Stromal cell of bone marrow (primary cell): ENCODE data around the gene BABAM1.

Experiments used
- DNase-seq: peaks from one replicate; pipeline ENCODE4 v3.0.0-alpha.2; 2012; ENCODE audit warnings: low read depth

Gene BABAM1

DNA sequence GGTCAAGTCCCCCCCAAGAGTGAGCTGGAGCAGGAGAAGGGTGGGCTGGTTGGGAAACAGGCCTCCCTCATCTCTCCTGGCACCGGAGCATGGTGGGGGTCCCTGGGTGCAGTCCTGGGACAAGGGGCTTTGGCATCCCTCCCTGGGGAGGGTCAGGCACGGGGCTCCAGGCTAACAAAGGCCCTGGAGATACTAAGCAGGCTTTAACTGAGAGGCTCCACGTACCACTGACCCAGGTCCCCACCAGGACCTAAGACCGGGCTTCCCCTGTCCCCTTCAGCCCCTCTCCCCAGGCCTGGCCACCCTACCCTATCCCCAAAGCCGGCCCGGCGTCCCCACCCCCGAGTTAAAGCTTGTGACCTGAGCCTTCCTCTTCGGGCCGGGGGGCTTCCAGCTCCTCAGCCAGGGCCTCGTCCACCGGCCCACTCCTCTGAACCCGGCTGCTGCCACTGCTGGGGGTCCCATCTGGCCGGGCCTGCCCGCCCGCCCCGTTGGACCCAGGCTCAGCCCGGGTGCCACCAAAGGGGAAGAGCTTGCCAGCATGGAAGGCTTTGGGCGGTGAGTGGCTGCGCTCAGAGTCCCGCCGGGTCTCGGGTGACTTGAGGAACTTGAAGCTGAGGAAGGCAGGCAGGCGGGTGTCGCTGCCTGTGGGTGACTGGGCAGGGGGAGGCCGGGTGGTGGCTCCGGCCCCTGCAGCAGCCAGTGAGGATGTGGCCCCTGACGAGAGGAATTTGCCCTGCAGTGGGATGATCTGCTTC is 57.3 kb downstream of the BABAM1 start:
- DNase-seq, result no peak

DNA sequence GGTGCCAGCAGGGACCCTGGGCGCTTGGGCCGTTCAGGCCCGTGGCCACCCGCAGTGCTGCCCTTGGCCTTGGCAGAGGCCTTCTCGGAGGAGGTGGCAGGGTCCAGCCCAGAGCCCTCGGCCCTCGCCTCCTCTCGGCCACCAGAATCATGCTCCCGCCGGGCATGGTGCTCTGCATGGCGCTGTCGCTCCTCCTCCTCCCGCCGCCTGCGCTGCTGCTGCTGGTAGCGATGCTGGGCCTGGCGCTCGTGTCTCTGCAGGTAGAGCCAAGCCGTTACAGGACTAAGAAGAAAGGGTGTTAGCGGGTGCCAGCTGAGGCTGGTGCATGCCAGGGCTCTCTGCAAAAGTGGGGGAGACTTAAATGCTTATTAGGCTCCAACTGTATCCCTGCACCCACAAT is 57.9 kb downstream of the BABAM1 start:
- DNase-seq, result no peak

DNA sequence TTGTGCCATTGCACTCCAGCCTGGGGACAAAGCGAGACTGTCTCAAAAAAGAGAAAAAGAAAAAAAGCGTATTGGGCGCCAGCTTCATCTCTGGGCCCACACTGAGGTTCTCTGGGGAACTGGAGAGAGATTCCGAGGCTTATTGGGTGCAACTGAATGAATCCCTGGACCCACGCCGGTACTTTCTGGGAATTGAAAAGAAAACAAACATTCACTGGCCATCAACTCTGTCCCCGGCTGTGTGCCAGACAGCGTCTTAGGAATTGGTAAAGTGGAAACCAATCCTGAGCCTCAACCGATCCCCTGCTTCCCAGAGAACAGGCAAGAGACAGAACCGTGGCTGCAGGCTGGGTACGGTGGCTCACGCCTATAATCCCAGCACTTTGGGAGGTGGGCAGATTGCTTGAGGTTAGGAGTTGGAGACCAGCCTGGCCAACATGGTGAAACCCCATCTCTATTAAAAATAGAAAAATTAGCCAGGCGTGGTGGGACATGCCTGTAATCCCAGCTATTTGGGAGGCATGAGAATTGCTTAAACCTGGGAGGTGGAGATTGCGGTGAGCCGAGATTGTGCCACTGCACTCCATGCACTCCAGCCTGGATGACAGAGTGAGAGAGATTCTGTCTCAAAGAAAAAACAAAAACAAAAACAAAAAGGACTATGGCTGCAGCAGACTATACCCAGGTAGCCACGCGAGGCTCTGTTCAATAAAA is 58.8 kb downstream of the BABAM1 start:
- peak; percentile 43 for DNase-seq

DNA sequence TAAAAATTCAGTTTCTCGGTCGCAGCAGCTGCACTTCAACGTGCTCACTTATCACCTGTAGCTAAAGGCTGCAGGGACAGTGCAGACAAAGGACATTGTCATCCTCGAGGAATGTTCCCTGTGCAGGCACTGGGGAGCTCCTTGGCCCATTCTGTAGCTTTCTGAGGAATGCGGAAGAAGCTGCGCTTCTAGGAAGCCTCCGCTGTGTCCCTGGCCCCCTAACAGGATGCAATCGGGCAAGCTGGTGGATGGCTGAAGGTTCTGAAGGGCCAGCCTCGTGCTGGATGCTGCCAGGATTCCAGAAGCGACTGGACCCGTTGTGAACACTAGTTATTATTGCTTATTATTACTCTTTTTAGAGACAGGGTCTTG is 59.3 kb downstream of the BABAM1 start:
- no peak for DNase-seq

DNA sequence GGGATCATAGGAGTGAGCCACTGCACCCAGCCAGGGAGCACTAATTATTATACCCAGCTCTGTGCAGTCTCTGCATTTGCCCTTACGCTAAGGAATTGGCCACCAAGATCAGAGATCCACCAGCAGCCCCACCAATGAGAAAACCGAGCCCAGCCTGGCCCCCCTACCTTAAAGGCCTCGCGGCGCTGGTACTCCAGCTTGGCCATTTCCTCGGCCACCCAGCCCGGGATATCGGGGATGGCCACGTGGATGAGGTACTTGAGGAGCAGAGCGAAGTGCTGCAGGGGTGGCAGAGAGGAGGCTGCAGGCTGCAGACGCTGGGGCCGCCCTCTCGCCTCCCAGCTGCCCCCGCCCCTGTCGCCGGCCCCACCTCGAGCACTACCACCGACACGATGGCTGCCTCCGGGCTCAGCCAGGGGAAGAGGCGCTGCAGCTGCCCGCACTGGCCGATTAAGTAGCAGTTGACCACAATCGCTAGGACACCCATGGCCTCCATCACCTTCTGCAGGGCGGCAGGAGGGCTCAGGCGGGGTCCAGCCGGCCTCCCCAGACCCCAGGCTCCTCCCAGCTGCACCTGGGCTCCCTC is 59.9 kb downstream of the BABAM1 start:
- DNase-seq, result no peak

DNA sequence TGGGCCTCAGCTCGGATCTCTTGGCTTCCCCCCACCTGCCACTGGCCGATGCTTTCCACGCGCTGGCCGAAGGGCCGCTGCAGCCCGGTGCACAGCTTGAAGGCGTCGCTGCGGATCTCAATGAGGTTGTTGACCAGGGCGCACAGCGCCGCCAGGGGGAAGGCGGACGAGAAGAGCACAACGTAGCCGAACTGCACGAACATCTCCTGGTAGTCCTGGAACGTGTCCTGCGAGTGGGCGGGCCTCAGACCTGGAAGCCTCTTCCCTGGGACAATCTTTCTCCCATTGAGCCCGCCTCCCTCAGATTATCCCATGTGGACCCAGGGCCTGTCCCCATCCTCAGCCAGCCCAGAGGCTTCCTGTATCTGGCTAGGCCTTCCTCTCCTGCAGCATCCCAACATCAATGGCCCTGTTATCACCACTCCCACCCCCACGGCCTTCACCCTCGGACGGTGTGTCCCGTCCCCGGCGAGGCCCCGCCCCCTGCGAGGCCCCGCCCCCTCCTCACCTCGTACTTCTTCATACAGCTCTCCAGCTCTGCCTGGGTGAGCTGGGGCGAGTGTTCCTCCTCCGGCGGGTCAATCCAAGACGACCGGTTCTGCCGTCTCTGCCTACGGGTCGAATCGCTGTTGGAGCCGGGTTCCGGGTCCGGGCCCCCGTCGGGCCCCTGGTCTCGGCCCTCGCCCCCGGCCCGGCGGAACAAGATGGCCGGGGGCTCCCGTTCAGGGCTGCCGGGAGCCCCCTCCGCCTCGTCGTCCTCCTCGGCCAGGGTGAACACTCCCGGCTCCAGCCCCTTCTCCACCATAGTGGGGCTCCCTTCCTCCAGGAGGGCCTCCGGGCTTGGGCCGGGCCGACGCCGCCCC is 60.6 kb downstream of the BABAM1 start:
- no peak for DNase-seq
